HG03342 (cell line): ENCODE measurements around the gene SEC14L1.
"Not testable (repeated sequence)": the region's sequence is repeated elsewhere in the genome, so short reads cannot be mapped to it uniquely, and the experiment has no call there.

ENCODE experiments used
- ATAC-seq: cut with Tn5 transposase; IDR thresholded peaks from one replicate; pipeline ENCODE4 v1.9.1; 2021; ENCODE audit warnings: mild to moderate bottlenecking, moderate library complexity; ENCODE audit not compliant: unreplicated experiment

The SEC14L1 gene

DNA sequence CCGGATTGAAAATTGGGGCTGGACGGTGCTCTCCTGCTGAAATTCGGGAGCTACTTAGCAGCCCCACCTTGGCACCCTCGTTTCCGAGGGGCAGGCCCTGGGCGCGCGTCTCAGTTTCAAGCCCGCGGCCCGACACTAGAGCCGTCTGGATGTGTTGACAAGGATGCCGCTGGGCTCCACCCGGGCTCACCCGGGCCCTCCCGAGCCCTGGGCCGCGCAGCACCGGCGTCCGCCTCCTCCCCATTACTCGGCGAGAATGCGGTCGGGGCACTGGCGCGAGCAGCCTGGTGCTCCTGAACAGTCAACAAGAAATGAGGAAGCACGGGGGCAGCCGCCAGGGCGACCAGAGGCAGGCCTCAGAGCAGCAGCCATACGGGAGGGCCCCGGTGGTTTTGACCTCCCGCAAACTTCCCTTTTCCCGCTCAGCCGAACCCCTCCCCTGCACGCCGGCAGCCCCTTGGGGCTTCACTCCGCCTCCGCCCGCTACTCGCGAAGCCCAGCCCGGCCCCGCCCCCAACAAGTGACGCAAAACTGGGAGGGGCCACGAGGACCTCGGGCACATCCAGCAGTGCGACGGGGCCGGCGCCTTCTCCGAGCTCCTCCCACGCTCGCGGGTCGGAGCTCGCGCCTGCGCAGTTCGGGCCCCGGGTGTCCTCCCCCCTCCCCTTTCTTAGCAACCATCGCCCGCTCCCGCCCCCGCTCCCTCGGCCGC, 447 bp upstream of the SEC14L1 start:
- peak; percentile 76 for ATAC-seq

DNA sequence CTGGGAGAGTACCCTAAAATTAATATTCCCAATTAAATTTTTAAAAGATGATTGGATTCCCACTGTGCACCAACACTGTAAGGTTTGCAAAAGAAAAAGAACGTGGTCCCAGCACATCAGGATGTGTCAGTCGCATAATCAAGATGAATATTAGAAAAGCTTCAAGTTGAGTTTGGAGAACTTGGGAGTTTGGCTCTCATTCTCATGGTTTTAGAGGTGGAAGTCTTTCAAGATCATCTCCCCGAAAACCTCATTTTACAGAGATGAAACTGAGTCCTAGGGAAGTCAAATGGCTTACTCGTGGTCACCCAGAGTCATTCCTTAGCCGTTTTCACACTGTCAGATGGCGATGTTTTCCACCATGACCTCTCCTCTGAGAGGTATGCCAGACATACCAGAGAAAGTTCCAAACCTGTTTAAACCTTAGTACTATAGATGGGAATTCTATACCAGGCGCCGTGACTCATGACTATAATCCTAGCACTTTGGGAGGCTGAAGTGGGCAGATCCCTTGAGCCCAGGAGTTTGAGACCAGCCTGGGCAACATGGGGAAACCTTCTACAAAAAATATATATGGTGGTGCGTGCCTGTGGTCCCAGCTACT, 1.2 kb downstream of the SEC14L1 start:
- no peak for ATAC-seq

DNA sequence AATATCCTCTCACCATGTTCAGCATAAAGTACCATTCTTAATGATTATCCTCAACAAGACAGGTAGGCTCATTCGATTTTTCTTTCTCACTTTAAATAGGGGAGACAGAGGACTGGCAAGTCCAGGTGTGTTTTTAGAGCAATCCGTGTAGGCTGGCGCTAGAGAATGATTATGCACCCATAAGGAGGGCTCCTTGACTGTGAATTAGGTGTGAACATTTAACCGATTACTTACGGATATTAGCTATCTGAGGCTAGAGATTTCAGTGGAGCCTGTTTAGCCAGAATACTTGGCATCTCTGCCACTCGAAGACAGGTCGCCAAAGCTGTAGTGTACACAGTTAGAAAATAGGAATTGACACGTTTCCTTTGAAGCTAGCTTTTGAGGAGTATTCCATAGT, 1.9 kb downstream of the SEC14L1 start:
- ATAC-seq, result no peak

DNA sequence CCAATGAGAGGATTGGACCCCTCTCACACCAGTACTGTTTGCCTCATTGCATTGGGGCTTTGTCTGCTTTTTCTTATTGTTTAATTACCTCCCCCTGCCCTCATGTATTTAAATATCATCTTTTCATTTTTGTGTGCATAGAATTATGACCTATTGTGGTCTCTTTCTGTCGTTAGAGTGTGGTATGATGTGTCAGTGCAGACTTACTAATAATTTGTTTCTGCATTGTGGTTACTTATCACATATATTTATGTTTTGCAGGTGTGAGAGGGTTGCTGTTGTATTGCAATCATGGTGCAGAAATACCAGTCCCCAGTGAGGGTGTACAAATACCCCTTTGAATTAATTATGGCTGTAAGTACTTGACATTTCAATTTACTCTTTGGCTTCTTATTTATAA, 2.5 kb downstream of the SEC14L1 start:
- ATAC-seq, result no peak

DNA sequence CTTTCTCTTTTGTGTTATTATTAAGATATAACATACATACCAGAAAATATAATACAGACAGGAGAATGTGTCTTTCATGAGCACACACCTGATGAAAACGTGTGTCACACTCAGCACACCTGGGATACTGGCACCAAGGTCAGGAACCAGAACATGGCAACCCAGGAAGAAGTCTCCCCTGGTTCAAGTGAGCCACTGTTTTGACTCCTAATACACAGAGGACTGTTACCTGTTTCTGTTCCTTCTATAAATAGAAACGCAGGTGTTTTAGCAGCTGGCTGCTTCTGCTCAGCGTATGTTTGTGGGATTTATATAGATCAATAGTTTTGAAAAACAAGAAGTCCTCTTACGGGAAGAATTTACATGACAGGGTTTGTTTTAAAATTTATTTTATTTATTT, 3.5 kb downstream of the SEC14L1 start:
- ATAC-seq, result no peak

DNA sequence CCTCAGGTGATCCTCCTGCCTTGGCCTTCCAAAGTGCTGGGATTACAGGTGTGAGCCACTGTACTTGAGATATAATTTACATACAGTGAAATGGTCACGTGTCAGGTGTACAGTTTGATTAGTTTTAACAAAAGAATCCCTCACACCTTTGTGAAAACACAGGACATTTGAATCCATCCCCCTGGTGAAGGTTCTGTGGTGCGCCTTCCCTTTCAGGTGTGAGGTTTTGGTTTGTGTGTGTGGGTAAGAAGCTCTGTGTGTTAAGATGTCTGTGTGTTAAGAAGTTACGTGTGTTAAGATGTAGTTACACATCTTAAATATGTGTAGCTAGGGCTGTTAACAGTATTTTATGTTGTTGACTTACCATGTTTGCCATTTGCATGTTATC, 4.4 kb downstream of the SEC14L1 start:
- no peak for ATAC-seq

DNA sequence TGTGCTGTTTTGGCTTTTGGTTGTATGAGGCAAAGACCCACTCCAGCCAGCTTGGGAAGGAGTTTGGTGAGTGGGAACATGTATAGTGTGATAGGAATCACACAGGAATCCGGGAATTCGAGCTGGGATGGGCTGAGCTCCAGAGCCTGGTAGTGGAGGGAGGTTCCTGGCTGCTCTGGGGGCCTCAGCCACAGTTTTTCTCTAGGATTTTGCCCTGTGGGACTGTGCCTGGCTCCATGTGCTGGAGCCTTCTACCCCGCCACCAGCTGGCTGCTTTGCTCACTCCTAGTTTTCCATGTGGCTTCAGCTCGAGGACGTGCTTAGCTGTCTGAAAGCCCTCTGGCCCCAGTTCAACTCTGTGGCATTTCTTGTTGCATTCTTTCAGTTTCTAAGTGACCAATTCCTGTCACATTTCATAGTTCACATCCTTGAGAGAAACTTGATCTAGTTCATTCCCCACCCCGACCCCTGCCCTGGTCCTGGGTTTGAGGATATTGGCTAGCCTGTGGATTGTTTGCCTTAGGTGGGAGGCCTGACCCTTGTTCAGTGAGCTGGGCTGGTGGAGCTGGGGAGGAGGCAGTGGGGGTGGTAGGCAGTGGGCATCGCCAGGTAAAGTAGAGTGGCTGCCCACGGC, 5.0 kb downstream of the SEC14L1 start:
- no peak for ATAC-seq

DNA sequence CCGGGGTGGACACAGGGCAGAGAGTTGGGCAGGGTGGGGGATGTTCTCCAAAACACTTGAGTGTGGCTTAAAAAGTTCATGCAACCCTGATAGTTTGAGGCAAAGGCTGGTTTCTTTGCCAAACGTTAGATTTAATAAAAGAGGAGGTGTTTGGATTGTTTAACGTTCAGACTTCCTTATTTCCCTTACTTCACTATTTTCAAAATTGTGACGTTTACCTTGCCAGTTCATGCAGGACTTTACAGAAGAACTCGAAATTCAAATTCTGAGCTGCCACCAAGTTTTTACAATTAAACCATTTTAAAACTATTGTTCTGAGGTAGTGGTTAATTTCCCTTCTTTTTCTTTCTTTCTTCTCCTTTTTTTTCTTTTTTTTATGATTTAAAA, 5.5 kb downstream of the SEC14L1 start:
- no peak for ATAC-seq

DNA sequence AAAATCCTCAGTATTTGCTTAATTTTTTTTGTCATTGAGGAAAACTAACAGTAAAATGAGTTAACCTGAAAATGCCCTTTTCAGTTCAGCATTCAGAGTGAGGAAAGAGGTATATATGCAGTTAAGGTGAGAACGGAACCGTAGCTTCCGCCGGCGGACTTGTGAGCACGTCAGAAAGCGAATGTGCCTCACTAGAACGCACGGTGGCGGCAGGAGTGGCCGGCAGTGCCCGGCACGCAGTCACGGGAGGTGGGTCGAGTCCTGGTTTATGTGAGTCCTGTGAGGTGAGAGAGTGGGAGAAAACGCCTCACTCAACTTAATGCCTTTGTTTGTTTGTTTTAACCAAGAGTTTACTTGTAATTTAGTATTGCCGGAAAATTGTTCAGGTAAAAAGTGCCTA, 6.1 kb downstream of the SEC14L1 start:
- no peak for ATAC-seq

DNA sequence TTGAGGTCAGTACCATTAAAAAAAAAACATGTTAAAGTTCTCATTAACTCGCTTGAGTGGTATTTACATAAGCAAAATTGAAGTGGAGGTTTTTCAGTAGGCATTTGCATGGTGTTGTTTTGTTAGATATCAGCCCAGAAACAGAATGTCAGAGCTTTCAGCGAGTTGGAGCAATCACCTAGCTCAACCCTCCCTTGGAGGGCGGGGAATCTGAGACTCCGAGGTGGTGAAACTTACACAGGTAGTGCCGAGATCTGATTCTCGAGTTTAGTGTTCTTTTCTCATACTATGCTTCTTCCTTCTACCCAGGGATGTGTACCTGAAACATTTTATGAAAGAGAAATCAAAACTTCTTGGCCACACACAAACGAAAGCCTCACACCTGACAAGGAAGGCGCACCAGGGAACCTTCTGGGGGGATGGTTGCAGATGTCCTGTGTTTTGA, 6.6 kb downstream of the SEC14L1 start:
- no peak for ATAC-seq

DNA sequence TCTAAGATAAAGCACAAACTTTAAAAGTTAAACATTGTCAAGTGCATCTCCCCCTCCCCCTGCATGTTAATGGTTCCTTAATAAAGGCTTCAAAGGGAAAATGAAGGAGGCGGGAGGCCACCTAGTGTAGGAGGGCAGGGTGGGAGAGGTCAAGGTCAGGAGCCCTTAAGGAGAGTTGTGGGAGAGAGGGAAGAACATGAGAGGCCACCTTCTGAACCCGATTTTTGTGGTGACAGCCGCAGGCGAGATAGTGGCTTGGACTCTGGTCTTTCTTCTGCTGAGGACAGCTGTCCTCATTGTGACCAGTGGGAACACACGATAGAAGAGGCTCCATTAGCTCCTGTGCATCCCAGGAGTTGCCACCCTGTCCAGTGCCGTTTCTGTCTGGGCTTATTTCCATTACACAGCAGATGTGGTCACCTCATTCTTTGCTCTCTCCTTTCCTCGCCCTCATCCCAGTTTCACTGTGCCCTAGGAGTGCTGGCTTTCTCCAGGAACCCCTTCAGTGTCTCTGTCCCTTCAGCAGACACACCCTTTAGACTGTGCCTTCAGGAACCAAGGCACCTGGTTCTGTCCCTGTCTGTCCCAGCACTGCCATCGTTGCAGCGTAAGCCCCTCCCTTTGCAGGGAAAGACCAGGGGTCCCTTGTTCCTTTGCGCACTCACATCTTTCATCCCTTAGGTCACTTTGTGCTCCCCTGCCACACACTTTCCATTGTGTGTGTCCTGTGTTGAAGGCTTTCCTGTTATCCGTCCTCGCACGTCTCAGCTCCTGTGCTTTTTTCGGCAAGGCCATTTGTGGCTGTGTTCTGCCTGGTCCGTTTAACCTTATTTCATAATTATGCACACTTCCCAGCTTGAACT, 7.5 kb downstream of the SEC14L1 start:
- ATAC-seq, result no peak

DNA sequence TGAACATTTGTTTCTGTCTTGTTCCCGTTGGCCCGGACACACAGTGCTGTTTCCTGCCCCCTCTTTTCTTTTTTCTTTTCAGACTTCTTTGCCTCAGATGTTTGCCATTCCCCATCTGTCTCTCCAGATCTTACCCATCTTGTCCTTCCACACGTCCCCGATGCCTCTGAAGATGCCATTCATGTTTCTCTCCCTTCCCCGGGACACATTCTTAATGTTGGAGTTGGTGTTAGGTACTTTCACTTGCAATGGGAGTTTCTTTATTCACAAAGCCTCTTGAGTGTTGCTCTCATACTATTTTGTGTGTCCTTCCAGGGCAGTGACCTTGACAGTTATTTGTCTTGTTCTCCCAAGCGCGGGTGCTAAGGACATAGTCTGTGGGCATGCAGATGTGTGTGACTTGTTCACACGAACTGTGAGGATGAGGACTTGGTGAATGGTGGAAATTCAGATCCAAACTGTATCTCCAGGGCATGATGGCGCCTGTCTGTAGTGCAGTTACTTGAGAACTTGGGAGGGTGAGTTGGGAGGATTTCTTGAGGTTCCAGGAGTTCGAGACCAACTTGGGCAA, 8.3 kb downstream of the SEC14L1 start:
- no peak for ATAC-seq

DNA sequence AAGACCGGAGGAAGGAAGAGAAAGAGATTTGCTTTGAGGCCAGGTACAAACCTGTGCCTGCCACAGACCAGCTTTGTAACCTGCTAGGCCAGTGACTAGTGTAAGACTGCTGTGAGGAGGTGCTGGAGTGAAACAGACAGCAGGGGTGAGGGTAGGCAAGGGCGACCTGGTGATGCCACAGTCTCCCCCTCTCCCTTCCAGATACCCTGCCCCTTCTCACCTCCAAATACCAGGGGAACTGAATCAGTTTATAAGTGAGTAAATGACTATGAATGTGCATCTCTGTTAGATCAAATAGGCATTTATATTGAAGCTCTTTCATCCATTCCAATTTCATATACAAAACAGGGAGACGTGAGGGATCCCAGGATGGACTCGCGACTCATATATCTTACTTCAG, 9.4 kb downstream of the SEC14L1 start:
- no peak for ATAC-seq

DNA sequence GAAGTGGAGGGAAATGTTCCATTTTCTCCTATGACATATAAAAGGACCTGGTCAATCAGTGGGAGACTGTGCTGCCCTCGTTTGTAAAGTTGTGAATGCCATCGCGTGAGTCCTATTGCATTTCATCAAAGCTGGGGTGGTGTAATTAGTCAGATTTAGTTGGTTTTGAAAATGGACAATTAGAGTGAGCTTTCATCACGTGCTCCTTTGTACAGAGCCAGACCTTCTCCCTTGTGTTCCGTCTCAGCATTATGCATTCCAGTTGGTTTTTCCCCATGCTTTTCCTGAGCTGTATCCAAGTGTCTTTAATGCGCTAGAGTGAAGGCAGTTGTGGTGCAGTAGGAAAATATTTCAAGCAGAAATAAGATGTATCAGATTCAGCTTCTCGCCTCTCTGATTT, 10.4 kb downstream of the SEC14L1 start:
- ATAC-seq, result no peak

DNA sequence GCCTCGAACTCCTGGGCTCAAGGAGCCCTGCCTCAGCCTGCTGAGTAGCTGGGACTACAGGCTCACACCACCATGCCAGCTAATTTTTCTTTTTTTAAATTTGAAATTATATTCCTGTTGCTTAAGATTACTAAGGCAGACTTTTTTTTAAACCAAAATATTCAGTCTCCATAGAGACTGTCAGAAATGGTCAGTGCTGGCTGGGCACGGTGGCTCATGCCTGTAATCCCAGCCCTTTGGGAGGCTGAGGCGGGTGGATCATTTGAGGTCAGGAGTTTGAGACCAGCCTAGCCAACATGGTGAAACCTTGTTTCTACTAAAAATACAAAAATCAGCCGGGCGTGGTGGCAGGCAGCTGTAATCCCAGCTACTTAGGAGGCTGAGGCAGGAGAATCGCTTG, 11.3 kb downstream of the SEC14L1 start:
- not testable (repeated sequence) for ATAC-seq

DNA sequence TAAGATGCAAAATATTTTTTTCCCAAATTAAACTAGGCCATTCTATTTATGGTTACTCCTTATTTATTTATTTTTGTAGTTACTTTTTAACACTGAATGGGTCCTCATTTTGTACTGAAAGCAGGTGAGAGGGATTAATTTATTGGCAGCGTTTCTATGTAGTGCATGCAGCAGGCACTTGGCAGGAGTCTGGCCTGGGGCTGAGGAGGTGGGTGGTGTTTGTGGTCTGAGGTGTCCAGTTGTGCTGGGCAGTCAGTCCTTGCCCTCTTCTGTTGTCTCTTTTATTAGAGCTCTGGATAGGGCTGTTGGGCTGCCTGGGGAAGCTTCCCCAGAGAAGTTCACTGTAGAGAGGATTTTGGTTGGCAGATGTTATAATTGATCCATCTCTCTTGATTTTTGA, 12.7 kb downstream of the SEC14L1 start:
- no peak for ATAC-seq

DNA sequence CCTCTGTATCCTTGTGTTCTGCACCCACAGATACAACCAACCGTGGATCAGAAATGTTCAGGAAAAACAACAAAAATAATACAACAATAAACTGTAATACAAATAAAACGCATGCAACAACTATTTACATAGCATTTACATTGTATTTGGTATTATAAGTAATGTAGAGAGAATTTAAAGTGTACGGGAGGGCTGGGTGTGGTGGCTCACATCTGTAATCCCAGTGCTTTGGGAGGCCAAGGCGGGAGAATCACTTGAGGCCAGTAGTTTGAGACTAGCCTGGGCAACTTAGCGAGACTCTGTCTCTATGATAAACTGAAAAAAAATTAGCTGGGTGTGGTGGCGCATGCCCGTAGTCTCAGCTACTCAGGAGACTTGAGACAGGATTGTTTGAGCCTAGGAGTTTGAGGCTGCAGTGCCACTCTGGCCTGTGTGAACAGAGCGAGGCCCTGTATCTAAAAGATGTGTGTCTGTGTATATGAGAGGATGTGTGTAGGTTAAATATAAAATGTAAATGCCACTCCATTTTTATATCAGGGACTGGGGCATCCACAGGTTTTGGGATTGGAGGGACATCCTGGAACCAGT, 13.3 kb downstream of the SEC14L1 start:
- no peak for ATAC-seq

DNA sequence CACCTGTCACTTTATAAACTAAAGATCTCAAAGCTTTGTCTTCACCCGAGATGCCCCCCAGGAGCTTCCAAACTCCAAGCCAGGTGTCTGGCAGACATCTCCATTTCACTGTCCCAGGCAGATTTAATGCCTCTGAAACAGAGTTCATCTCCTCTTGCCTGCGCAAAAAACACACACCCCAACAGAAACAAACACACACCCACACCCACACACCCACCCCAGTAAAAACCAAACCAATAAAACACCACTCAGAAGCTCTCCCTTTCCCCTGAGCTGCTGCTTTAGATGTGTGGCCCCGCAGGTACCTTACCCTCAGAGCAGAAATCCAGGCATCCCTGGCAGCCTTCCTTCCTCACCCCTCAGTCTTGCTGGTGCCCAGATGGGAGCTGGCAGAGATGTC, 14.4 kb downstream of the SEC14L1 start:
- no peak for ATAC-seq

DNA sequence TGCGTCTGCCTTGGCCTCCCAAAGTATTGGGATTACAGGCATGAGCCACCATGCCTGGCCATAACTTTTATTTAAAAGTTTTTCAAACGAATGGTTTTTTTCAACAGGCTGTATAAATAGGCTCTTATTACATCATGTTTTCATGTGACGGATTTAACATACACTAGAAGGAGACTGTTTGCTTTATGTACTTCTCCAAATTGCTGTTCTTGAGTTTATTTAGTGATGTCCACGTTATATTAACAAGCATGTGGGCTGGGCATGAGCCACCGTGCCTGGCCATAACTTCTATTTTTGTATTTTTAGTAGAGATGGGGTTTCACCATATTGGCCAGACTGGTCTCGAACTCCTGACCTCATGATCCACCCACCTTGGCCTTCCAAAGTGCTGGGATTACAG, 17.0 kb downstream of the SEC14L1 start:
- ATAC-seq, result not testable (repeated sequence)

DNA sequence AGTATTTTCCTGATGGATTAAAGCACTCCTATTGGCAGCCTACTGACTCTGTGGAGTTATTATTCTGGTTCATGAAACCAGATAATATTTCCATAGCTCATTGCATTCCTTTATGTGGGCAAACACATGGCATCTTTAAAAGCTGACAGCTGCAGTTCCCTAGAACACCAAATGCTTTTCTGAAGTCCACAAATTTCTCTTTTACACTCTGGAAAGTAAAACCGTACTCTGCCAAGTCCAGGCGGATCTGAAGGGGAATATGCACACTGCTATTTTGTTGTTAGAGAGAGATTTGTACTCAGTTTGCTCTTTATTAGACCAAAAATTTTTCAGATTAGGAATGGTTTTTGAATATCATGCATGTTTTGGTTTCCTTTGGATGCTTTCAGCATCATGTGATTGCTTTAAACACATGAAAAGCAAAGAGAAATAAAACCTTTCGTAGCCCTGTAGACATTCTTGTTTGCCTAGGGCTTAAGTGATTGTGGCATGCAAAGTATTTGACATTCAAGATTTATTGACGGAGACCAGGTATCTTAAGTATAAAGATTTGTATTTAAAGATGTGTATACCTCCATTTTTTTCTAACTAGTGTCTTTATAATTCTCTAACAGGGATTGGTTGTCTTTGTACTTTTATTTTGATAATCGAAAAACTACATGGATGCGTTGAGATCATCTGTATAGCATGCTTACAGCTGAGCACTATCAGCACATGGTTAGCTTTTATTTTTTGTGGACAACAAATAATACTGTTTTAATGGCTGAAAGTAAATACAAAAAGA, 19.5 kb downstream of the SEC14L1 start:
- ATAC-seq, result no peak
